HG03103 (cell line): ENCODE results near the gene PDE11A.

ENCODE experiments used
- ATAC-seq: cut with Tn5 transposase; IDR thresholded peaks from one replicate; pipeline ENCODE4 v1.9.1; 2021; ENCODE audit warnings: low read depth; ENCODE audit not compliant: unreplicated experiment

PDE11A gene

GRCh38 chr2:177710889-177711288 lies 361.7 kb downstream of the PDE11A start:
- ATAC-seq, result no peak

DNA sequence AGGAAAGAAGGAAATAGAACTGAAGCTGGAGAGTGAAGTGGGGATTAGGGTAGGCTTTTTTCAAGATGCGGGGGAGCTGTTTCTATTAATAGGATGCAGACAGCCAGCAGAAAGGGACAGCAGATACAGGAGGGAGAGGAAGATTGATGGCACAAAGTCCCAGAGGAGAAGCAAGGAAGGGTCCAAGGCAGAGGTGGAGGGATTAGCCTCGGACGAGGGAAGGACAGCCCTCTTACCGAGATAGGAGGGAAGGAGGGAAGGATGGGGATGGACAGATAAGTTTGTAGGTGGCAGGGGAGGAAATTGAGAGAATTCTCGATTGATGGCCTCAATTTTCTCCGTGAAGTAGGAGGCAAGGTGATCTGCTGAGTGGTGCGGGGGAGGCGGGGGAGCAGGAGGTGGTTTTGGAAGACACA lies 362.6 kb downstream of the PDE11A start:
- ATAC-seq, result no peak

- no peak for ATAC-seq
Observed at GRCh38 chr2:177708660-177709444, 363.7 kb downstream of the PDE11A start.

- no peak for ATAC-seq
Observed at GRCh38 chr2:177708106-177708505, 364.5 kb downstream of the PDE11A start.

DNA sequence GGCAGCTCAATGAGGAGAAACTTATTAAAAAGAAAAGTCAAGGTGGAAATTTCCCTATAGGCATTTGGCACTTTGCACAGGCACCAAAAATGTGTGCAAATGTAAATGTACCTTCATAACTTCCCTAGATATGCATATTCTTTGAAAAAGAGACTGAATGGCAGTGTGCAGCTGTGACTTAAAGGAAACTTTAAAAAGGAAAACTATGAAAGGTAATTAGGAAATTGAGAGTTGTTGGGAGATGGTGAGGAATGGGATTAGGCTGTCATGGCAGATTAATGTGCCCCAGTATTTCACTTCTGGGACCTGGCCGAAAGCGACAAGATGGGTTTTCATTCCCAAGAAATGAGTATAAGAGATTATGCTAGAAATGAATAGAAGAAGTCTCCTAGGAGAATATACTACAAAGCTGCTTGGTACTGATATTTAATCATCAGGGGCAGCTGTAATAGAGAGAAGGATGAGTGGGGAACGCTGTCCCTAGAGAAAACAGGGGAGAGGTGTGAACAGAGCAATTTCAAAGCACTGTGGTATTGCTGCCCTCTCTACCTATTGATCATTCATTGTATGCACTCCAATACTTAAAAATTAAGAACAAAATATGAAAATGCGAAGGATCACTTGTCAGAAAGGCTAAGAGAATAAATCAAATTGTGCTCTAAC lies 366.9 kb downstream of the PDE11A start:
- ATAC-seq, result no peak

DNA sequence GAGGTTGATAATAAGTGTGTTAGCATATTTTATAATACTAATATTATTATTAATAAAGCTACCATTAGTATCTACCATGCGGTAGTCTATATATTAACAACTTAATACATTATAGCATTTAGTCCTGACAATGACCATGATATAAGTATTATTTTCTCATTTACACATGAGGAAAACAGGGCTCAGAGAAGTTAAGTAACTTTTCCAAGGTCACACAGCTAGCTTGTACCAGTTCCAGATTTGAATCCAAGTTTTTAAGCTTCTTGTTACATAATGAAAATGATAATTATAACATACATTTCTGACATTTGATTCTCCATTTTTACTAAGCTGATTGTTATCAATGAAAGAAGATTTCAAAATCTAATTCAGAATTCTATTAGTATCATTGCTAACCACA lies 369.4 kb downstream of the PDE11A start:
- ATAC-seq, result no peak

DNA sequence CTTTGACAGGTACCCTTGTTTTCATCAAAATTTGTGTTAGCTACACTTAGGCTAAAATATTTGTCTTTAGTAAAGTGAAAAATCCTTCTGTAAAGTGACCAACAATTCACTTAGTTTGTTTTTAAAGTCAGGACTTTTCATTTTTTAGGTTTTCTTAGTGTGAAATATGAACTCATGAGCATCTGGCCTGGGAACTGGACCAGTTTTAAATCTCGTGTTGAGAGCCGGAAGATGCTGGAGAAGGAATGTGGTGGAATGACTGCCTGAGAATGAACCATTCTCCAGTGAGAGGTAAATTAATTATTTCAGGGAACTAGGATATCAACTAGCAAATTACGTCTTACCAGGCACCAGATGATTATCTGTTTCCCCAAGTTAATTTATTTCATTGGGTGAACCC lies 374.3 kb downstream of the PDE11A start:
- no peak for ATAC-seq

- ATAC-seq, result no peak
Observed at GRCh38 chr2:177694348-177694747, 378.2 kb downstream of the PDE11A start.

- ATAC-seq, result no peak
Observed at GRCh38 chr2:177693658-177694339, 378.8 kb downstream of the PDE11A start.

DNA sequence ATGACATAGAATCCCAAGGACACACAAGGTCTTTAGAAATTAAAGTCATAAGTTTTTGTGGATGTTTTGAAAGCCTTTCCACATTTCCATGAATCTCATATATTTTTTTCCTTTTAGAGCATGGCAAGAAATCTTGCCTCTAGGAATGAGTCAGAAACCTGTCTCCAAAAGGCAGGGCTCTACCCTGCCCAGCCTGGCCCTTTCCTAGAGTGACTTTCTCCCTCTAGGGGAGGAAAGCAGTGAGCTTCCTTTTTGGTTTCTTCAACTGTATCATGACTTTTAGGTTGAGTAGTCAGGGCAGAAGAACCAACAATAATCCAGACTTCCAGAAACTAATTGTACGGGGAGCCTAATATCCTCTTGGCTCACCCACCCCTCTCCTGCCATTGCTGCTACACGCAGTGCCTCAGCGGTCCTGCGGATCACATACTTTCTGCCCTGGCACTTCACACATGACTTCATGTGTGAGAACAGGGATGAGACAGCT lies 379.8 kb downstream of the PDE11A start:
- ATAC-seq, result no peak

DNA sequence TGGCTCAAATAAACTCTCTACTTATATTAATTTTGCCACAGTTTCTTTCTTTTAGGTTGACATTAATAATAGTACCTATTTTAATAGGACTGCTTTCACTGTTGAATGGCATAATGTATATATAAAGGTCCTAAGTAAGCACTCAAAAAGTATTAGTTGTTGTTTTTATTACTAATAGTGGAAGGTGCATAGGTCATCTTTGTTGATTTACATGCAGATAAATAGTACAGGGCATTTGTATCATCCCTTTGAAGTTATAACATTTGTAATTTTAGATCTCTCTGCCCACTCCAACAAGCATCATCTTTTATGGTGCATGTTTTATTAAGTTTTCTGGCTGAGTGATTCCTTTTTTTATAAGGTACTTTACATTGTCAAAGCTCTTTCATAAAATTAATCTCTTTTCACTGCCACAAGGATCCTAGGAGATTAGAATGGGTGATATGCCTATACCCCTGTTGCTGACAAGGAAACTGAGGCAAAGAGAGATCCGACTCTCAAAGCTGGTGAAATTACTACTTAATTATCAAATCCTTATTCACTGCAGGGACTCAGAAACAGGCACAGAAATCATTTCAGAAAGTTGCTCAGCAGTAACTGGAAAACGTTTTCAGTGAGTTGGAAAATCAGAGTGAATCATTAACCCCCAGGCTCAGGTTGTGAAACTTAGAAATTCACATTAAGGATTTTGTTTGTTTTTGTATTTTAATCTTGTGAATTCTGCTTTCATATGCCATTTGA lies 380.4 kb downstream of the PDE11A start:
- ATAC-seq, result no peak

DNA sequence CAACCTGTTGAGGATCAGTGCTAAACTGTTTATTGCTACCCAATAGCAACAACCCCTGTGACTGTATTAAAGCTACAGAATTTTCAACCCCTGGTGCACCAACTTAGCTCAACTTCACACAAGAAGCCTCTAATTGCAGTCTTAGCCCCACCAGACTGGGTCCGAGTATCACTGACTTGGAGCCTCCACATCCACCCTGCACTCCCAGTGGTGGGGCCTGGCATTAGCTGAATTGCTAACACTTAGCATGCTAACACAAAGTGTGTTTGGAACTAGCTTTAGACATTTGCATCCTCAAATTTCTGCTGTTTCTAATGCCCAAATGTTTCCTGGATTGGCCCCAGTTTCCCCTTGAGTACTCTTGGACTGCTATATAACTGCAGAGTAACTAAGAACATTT lies 381.4 kb downstream of the PDE11A start:
- ATAC-seq, result no peak

GRCh38 chr2:177689623-177690022 lies 383.0 kb downstream of the PDE11A start:
- no peak for ATAC-seq

DNA sequence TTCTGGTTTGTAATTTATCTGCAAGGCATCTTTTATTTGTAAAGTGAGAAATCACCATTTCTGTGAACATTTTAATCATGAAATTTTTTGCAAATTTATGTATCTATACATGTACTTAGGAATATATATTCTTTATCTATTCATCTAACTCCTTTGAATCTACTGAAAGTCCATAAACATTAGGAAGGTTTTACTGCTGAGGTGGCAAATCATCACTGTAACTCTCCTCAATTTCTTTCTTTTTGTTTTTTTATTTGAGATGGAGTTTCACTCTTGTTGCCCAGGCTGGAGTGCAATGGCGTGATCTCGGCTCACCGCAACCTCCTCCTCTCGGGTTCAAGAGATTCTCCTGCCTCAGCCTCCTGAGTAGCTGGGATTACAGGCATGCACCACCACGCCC lies 383.7 kb downstream of the PDE11A start:
- ATAC-seq, result no peak

DNA sequence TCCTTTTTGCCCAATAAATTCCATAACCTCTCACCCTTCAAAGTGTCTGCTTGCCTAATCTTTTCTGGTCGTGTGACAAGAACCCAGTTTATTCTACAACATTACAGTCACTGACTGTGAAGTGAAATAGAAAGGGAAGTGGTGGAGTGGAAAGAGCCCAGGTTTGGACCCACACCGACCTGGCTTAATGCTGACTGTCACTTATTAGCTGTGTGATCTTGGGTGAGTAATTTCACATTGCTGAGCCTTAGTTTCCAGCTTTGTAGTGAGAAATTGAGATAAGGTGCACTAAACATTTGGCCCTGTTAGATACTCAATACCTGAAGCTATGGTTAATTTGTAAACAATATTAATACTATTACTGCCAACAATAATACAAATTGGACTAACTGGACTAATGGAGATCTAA lies 388.9 kb downstream of the PDE11A start:
- ATAC-seq, result no peak

GRCh38 chr2:177682836-177683660 lies 389.5 kb downstream of the PDE11A start:
- no peak for ATAC-seq

GRCh38 chr2:177682006-177682405 lies 390.6 kb downstream of the PDE11A start:
- ATAC-seq, result no peak

DNA sequence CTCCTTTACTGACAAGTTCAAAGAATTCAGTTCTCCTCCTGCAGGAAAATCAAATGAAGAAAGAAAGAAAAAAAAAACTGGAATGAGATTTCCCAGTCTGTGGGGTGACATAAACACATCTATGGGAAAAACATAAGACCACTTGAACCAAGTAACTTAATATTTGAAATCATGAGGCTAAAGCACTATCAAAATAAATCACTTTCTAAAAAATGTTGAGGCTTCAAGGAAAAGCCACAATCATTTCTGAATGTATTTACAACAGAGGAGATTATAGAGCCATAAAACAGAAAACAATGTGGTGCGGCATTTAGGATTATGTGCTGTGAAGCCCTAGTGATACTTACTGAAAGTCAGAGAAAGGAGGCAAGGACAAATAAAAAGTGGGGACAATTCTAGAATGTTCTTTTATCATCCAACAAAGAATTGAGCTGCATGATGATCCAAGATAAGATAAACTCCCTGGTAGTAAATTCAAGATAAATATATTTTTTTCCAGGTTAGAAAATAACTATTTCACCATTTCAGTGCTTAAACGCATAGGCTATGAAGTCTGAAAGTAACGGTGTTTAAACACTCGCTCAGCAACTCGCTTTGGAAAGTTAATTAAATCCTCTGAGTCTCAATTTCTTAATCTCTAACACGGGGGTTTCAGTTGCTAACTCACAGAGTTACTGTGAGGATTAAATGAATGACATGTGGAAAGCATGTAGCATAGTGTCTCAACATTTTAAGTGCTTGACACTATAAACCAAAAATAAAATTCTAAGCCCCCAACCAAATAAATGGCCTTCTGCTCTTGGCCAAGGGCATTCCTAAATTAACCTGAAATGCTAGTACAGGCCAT lies 391.5 kb downstream of the PDE11A start:
- no peak for ATAC-seq
